Neural progenitor cell (in vitro differentiated cells): ENCODE data around the gene ASGR1.

Source experiments
- EZH2 ChIP-seq: fragments of 200-600 bp; sonication (generic); IDR thresholded peaks from 2 replicates; pipeline ENCODE4 v1.6.1; 2017; ENCODE audit warnings: antibody characterized with exemption, mild to moderate bottlenecking, moderate library complexity
- EZH2phosphoT487 ChIP-seq: fragments of 200-600 bp; sonication (generic); IDR thresholded peaks from 2 replicates; pipeline ENCODE4 v1.6.1; 2017; ENCODE audit warnings: antibody characterized with exemption
- TF ChIP-seq, protein P1 (sequence below): fragments of 200-600 bp; sonication (generic); IDR thresholded peaks from 2 replicates; pipeline ENCODE4 v1.5.1; 2017; ENCODE audit warnings: antibody characterized with exemption, mild to moderate bottlenecking

DNA sequence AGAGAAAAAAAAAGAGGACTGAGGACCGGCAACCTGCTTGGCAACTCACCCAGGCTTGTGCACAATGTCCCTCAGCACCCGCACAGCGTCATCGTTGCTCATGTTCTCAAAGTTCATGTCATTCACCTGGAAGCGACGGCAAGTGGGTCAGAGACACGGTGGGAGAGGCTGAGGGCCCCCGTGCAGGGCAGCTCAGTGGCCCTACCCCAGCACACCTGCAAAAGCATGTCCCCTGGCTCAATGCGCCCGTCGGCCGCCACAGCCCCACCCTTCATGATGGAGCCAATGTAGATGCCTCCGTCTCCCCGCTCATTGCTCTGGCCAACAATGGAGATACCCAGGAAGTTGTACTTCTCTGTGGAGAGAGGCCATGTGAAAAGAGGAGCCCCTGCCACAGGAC, 49.8 kb upstream of the ASGR1 start:
- TF ChIP-seq, protein P1, sequence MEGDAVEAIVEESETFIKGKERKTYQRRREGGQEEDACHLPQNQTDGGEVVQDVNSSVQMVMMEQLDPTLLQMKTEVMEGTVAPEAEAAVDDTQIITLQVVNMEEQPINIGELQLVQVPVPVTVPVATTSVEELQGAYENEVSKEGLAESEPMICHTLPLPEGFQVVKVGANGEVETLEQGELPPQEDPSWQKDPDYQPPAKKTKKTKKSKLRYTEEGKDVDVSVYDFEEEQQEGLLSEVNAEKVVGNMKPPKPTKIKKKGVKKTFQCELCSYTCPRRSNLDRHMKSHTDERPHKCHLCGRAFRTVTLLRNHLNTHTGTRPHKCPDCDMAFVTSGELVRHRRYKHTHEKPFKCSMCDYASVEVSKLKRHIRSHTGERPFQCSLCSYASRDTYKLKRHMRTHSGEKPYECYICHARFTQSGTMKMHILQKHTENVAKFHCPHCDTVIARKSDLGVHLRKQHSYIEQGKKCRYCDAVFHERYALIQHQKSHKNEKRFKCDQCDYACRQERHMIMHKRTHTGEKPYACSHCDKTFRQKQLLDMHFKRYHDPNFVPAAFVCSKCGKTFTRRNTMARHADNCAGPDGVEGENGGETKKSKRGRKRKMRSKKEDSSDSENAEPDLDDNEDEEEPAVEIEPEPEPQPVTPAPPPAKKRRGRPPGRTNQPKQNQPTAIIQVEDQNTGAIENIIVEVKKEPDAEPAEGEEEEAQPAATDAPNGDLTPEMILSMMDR = no peak
- TF ChIP-seq EZH2 (no peak), EZH2phosphoT487 (no peak)
